Measurements from ENCODE around the gene ATRIP. TPM values are rescaled to one million over a fixed set of nuclear protein-coding genes. Genes with fewer than 3 reads are reported as not detected.

The ATRIP gene
- polyA plus RNA-seq, 3 donors, result 1.8 to 4.7 (median 2.8) TPM

- TF ChIP-seq, protein P1, sequence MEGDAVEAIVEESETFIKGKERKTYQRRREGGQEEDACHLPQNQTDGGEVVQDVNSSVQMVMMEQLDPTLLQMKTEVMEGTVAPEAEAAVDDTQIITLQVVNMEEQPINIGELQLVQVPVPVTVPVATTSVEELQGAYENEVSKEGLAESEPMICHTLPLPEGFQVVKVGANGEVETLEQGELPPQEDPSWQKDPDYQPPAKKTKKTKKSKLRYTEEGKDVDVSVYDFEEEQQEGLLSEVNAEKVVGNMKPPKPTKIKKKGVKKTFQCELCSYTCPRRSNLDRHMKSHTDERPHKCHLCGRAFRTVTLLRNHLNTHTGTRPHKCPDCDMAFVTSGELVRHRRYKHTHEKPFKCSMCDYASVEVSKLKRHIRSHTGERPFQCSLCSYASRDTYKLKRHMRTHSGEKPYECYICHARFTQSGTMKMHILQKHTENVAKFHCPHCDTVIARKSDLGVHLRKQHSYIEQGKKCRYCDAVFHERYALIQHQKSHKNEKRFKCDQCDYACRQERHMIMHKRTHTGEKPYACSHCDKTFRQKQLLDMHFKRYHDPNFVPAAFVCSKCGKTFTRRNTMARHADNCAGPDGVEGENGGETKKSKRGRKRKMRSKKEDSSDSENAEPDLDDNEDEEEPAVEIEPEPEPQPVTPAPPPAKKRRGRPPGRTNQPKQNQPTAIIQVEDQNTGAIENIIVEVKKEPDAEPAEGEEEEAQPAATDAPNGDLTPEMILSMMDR (IDR thresholded peaks at IDR 0.05), result no peak
- Histone ChIP-seq H3K4me2 (replicated peaks; ENCODE audit: extremely low read depth, low read length, poor library complexity, severe bottlenecking) (no peak overlapping the region), H3K9ac (ENCODE audit: insufficient read depth, low read length, poor library complexity, severe bottlenecking) (no peak overlapping the region), H3K27ac (ENCODE audit: low read depth in 1 of 2, low read length in 2 of 2) (no peak overlapping the region), H2AFZ (ENCODE audit: insufficient read depth, low read depth, low read length, poor library complexity, severe bottlenecking) (no peak overlapping the region), H3K4me1 (ENCODE audit: control insufficient read depth in 1 of 2, insufficient read depth in 2 of 2, low read length in 2 of 2) (no peaks in the 10 kb centered on the region), H3K4me3 (replicated peaks in 1 of 3; ENCODE audit: low read depth in 2 of 3, low read length in 3 of 3) (no peak overlapping the region), H4K20me1 (ENCODE audit: insufficient read depth, low read length) (no peaks in the 10 kb centered on the region), H3K36me3 (replicated peaks in 1 of 2; ENCODE audit: control insufficient read depth in 1 of 2, insufficient read depth in 2 of 2, low read length in 2 of 2) (no peaks in the 10 kb centered on the region), H3K27me3 (ENCODE audit: control insufficient read depth in 2 of 2, insufficient read depth in 2 of 2, low read length in 2 of 2) (no peaks in the 10 kb centered on the region), H3K9me3 (replicated peaks in 1 of 2; ENCODE audit: control insufficient read depth in 1 of 2, insufficient read depth in 1 of 2, low read length in 2 of 2) (no peaks in the 10 kb centered on the region), H3K79me2 (ENCODE audit: insufficient read depth, low read length) (no peaks in the 10 kb centered on the region)
- intact Hi-C loops (cut with micrococcal nuclease), result no loop called here
- Mint-ChIP-seq H3K27me3 (ENCODE audit: low read depth in 3 of 3) (peaks cover 0 to 3% (median 0%) of the 10 kb centered on the region in 3 donors), H3K9me3 (peaks cover 0 to 2% (median 0%) of the 10 kb centered on the region in 7 donors), H3K36me3 (no peaks in the 10 kb centered on the region), H3K4me1 (no peaks in the 10 kb centered on the region), H3K4me3 (no peak overlapping the region), H3K27ac (peak overlapping the region in 1 of 7 donors; percentile 79)
- 97% methylated on average over 22 of the region's 25 CpGs for WGBS (ENCODE audit: insufficient coverage)
- DNase-seq, result no peak
Observed at GRCh38 chr3:48414376-48415250, 31.9 kb upstream of the ATRIP start.

DNA sequence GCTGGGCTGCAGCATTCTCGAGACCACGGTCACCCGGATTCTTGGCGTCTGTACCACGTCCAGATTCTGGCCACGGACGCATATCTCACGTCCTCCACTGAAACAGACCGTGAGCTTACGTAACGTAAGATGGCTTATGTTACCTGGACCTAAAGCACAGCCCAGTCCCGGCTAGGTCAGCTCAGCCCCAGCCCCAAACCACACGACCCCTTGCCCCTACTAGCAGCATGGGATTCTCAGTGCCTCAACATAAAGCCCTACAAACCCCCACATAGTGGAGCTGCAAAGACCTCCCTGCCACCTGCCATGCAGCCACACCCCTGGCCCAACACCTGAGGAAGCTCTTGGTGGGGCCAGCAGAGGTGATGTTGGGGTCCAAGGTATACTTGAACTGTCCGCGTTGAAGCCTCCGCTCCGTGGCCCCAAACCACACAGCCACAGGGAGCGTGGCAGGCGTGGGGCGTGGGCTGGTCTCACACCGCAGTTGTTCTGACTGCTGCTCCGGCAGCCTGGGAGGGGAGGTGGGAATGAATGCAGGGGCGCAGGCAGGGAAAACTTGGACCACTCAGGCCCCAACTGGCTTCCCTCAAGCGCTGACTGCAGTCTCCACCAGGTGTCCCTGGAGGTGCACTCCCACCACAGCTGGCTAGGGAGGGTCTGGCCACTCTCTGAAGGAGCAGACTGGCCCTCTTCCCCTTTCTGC lies 31.1 kb upstream of the ATRIP start:
- H4K20me1 ChIP-seq (ENCODE audit: insufficient read depth, low read length), result no peaks in the 10 kb centered on the region
- H3K27ac Mint-ChIP-seq, result no peak overlapping the region
- H3K4me1 ChIP-seq (ENCODE audit: control insufficient read depth in 1 of 2, insufficient read depth in 2 of 2, low read length in 2 of 2), result no peaks in the 10 kb centered on the region
- no peaks in the 10 kb centered on the region for H3K4me1 Mint-ChIP-seq
- H3K4me3 Mint-ChIP-seq, result no peak overlapping the region
- no peaks in the 10 kb centered on the region for H3K36me3 Mint-ChIP-seq
- TF ChIP-seq, protein P1 (IDR thresholded peaks at IDR 0.05), result no peak
- no peaks in the 10 kb centered on the region for H3K9me3 ChIP-seq (replicated peaks in 1 of 2; ENCODE audit: control insufficient read depth in 1 of 2, insufficient read depth in 1 of 2, low read length in 2 of 2)
- no peaks in the 10 kb centered on the region for H3K79me2 ChIP-seq (ENCODE audit: insufficient read depth, low read length)
- no peak overlapping the region for H3K9ac ChIP-seq (ENCODE audit: insufficient read depth, low read length, poor library complexity, severe bottlenecking)
- H2AFZ ChIP-seq (ENCODE audit: insufficient read depth, low read depth, low read length, poor library complexity, severe bottlenecking), result no peak overlapping the region
- H3K4me2 ChIP-seq (replicated peaks; ENCODE audit: extremely low read depth, low read length, poor library complexity, severe bottlenecking), result no peak overlapping the region
- no peak overlapping the region for H3K27ac ChIP-seq (ENCODE audit: low read depth in 1 of 2, low read length in 2 of 2)
- H3K9me3 Mint-ChIP-seq, result peaks cover 0 to 2% (median 0%) of the 10 kb centered on the region in 7 donors
- no peaks in the 10 kb centered on the region for H3K27me3 ChIP-seq (ENCODE audit: control insufficient read depth in 2 of 2, insufficient read depth in 2 of 2, low read length in 2 of 2)
- WGBS (ENCODE audit: insufficient coverage), result 97% methylated on average over 20 of the region's 24 CpGs
- H3K27me3 Mint-ChIP-seq (ENCODE audit: low read depth in 3 of 3), result peaks cover 0 to 3% (median 0%) of the 10 kb centered on the region in 3 donors
- DNase-seq, result no peak
- H3K4me3 ChIP-seq (replicated peaks in 1 of 3; ENCODE audit: low read depth in 2 of 3, low read length in 3 of 3), result no peak overlapping the region
- intact Hi-C loops (cut with micrococcal nuclease), result no loop called here
- H3K36me3 ChIP-seq (replicated peaks in 1 of 2; ENCODE audit: control insufficient read depth in 1 of 2, insufficient read depth in 2 of 2, low read length in 2 of 2), result no peaks in the 10 kb centered on the region
